ENCODE measurements around the gene NLRP9.

The NLRP9 gene

DNA sequence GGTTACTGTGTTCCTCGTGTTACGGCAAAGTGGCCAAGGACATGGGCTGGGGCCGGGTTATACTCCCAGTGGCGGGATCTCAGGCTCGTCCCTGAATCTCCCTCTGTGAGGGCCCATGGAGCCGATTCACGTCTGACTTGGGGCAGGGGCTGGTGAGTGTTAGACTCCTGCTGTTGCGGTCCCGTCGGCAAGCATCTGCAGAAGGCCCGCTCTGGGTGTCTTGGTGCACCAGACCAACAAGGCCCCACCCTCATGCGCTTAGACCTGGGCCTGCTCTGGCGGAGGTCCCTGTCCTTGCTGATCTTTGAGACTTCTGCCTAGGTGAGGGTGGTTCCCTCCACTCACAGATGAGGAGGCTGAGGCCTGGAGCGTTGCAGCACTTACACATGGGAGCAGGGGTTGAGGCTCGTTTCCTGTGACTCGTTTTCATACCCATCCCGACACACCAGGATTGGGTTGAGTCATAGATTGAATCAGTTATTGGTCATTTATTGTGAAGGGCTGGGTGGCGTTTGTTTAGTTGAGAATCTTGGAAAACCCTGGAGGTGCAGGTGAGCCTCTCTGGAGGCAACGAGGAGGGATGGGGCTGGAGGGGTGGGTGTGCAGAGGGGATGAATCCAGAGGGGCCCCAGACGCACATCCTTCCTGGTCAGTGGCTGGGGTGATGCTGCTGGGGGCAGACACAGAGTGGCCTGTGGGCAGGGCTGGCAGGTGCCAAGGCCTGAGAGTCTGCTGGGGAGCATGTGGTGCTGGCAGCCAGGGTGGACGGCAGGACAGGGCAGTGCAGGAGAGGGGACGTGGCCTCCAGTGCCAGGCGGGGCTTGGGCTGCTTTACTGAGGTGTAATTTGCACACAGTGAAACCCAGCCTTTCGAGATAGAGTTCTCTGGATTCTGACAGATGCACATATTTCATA, 58.6 kb downstream of the NLRP9 start:
- no peak overlapping the region for H3K4me3 ChIP-seq (ENCODE audit: low read depth, low read length)
- no peak for DNase-seq (ENCODE audit: low read depth)
- TF ChIP-seq, protein P1, sequence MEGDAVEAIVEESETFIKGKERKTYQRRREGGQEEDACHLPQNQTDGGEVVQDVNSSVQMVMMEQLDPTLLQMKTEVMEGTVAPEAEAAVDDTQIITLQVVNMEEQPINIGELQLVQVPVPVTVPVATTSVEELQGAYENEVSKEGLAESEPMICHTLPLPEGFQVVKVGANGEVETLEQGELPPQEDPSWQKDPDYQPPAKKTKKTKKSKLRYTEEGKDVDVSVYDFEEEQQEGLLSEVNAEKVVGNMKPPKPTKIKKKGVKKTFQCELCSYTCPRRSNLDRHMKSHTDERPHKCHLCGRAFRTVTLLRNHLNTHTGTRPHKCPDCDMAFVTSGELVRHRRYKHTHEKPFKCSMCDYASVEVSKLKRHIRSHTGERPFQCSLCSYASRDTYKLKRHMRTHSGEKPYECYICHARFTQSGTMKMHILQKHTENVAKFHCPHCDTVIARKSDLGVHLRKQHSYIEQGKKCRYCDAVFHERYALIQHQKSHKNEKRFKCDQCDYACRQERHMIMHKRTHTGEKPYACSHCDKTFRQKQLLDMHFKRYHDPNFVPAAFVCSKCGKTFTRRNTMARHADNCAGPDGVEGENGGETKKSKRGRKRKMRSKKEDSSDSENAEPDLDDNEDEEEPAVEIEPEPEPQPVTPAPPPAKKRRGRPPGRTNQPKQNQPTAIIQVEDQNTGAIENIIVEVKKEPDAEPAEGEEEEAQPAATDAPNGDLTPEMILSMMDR (IDR thresholded peaks at IDR 0.05; ENCODE audit: low read depth, low read length), result no peak
- TF ChIP-seq POLR2A (IDR thresholded peaks at IDR 0.05; ENCODE audit: extremely low read depth, insufficient read length), result no peak
- TF ChIP-seq, protein P2, sequence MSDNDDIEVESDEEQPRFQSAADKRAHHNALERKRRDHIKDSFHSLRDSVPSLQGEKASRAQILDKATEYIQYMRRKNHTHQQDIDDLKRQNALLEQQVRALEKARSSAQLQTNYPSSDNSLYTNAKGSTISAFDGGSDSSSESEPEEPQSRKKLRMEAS (IDR thresholded peaks at IDR 0.05; ENCODE audit: low read depth, low read length), result no peak
- TF ChIP-seq MYC (IDR thresholded peaks at IDR 0.05; ENCODE audit: low read depth, low read length), result no peak

DNA sequence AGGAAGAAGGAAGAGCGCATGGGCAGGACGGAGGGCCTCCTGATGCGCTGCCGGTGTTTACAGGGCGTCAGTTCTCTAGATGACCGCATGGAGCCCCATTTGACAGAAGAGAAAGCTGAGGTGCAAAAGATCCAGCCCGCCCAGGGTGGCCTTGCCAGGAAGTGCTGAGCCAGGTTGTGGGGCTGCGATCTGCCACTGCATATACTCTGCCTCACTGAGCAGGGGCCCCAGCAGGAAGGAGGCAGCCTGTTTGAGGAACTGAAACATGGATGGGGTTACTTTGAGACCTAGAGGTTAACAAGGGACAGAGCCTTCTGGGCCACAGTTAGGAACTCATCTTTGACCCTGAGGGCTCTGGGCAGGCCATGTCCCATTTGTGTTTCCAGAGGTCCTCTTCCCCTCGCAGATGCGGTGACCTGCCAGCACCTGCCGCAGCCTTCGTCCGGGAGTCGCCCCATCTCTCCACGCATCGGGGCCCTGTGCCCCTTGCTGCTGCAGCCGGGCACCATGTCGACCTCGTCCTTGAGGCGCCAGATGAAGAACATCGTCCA, 60.0 kb downstream of the NLRP9 start:
- peak; percentile 76 for DNase-seq (ENCODE audit: low read depth)
- no peak overlapping the region for H3K4me3 ChIP-seq (ENCODE audit: low read depth, low read length)
- TF ChIP-seq, protein P1 (IDR thresholded peaks at IDR 0.05; ENCODE audit: low read depth, low read length), result no peak
- TF ChIP-seq, protein P2 (IDR thresholded peaks at IDR 0.05; ENCODE audit: low read depth, low read length), result no peak
- TF ChIP-seq MYC (IDR thresholded peaks at IDR 0.05; ENCODE audit: low read depth, low read length) (no peak), POLR2A (IDR thresholded peaks at IDR 0.05; ENCODE audit: extremely low read depth, insufficient read length) (no peak)

DNA sequence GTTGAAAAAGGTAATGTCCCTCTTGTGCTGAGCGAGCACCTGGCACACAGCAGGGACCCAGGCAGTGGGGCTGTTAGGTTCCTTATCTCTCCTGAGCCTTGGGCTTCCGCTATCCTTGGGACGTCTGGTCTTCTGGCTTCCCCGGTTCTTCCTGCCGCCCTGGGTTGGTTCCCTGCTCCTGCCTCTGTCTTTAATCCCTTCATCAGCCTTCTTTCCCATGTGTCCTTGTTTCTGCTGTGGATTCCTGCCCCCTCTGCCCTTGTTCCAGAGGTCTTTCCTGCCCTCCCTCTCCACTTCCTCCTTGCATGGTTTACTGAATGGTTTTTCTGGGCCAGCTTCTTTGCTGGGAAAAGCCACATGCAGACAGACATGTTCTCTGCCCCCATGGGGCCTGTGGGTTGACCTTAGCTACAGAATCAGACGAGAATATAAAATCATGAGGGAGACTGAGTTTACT, 60.6 kb downstream of the NLRP9 start:
- H3K4me3 ChIP-seq (ENCODE audit: low read depth, low read length), result peak overlapping the region; percentile 21
- no peak for TF ChIP-seq POLR2A (IDR thresholded peaks at IDR 0.05; ENCODE audit: extremely low read depth, insufficient read length)
- TF ChIP-seq, protein P2 (IDR thresholded peaks at IDR 0.05; ENCODE audit: low read depth, low read length), result no peak
- TF ChIP-seq, protein P1 (IDR thresholded peaks at IDR 0.05; ENCODE audit: low read depth, low read length), result no peak
- no peak for TF ChIP-seq MYC (IDR thresholded peaks at IDR 0.05; ENCODE audit: low read depth, low read length)
- DNase-seq (ENCODE audit: low read depth), result peak; percentile 47

DNA sequence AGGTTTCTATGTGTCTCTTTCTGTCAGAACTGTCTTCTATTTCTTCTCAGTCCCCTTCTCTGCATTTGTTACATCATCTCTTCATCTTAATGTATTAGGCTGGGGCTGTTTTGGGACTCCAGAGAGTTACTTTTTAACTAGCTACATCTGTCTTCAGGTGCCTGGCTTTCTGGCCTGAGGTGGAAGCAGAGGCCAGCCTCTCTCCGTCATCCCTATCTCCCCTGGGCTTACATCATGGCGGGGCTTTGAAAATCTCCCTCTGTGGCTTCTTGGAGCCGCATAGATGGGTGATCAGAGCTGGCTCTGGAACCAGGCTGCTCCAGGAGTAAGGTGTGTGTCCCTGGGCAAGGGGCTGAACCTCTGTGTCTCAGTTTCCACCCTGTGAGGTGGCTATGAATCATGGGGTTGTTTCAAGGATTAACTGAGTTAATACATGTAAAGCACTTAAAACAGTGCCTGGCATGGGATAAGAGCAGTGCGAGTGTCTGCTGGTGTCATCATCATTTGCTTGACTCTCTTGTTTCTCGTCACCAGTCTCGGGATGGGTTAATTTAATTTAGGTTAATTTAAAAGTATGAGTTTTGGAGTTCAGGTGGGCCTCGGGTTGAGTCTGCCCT, 61.2 kb downstream of the NLRP9 start:
- DNase-seq (ENCODE audit: low read depth), result no peak
- TF ChIP-seq, protein P2 (IDR thresholded peaks at IDR 0.05; ENCODE audit: low read depth, low read length), result no peak
- no peak overlapping the region for H3K4me3 ChIP-seq (ENCODE audit: low read depth, low read length)

DNA sequence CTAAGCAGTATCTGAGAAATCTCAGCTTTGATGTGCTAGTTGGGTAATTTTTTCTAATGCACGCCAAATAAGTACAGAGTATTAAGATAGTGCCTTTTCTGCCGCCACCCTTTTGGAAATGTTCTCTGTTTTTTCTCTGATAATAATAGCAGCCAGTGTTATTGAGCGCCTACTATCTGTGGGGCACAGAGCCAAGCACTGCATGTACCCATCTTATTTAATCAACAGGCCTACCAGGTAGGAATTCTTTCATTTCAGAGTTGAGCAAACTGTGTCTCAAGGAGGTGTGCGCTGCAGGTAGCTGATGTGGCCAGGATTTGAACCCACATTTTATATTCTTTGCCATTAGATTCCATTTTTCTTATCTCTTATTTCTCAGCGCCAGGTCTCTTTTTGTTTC, 61.8 kb downstream of the NLRP9 start:
- TF ChIP-seq, protein P2 (IDR thresholded peaks at IDR 0.05; ENCODE audit: low read depth, low read length), result no peak
- TF ChIP-seq MYC (IDR thresholded peaks at IDR 0.05; ENCODE audit: low read depth, low read length) (no peak), POLR2A (IDR thresholded peaks at IDR 0.05; ENCODE audit: extremely low read depth, insufficient read length) (no peak)
- H3K4me3 ChIP-seq (ENCODE audit: low read depth, low read length), result peak overlapping the region; percentile 86
- no peak for DNase-seq (ENCODE audit: low read depth)

DNA sequence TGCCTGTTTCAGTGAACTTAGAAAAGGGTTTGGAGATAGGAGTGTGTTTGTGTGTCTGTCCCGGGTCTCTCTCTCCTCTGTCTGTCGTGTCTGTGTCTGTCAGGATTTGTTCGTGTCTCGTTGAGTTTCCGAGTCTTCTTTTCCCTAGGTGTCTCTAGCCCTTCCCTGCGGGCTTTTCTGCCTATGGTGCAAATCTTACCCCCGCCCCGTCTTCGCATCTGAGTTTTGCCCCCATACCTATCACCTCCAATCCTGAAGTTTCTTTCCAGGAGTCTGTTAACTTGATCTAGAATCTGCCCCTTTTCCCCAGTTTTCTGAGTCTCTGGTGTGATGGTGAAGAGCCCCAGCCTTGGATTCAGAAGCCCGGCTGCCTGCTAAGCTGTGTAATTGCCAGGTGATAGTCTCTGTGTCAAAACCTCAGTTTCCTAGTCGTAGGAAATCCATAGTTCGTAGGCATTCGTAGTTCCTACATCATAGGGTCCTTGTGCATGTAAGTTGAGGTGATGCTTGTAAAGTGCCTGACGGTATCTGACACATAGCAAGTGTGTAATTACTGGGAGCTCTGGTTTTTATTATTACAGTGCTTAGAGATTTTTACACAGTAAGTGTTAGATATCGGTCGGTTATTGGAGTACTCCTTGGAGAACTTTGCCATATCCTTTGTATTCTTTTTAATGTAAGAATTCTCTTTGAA, 62.4 kb downstream of the NLRP9 start:
- DNase-seq (ENCODE audit: low read depth), result no peak
- H3K4me3 ChIP-seq (ENCODE audit: low read depth, low read length), result peak overlapping the region; percentile 86
- TF ChIP-seq POLR2A (IDR thresholded peaks at IDR 0.05; ENCODE audit: extremely low read depth, insufficient read length) (no peak), MYC (IDR thresholded peaks at IDR 0.05; ENCODE audit: low read depth, low read length) (no peak)
- TF ChIP-seq, protein P1 (IDR thresholded peaks at IDR 0.05; ENCODE audit: low read depth, low read length), result no peak
- TF ChIP-seq, protein P2 (IDR thresholded peaks at IDR 0.05; ENCODE audit: low read depth, low read length), result no peak

Data from NB4 (cell line).